Embryonic facial prominence (tissue), 1 donor: ENCODE measurements around the gene ADGRD2.

Source experiments
- DNase-seq: peaks from one replicate; pipeline ENCODE4 v3.0.0-alpha.2; 2016; ENCODE audit errors: extremely low spot score

Gene ADGRD2

DNA sequence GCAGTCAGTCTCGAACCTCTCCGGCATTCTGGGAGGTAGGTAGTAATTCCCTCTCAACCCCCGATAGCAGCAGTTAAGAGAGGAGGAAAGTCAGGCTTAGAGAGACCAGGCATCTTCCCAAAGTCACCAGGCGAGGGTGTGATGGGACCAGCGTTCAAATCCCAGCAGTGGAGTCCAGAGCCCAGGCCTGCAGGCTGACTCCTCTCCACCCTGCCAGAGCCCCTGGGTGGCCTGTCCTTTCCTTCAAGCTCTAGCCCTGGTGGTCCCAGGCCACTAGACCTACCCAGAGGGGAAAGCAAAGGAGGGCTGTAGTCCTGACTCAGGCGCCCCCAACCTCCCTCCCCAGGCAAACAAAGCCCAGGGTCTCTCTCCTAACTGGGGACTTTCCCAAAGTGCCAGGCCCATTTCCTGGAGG is 61.2 kb downstream of the ADGRD2 start:
- DNase-seq, result no peak

DNA sequence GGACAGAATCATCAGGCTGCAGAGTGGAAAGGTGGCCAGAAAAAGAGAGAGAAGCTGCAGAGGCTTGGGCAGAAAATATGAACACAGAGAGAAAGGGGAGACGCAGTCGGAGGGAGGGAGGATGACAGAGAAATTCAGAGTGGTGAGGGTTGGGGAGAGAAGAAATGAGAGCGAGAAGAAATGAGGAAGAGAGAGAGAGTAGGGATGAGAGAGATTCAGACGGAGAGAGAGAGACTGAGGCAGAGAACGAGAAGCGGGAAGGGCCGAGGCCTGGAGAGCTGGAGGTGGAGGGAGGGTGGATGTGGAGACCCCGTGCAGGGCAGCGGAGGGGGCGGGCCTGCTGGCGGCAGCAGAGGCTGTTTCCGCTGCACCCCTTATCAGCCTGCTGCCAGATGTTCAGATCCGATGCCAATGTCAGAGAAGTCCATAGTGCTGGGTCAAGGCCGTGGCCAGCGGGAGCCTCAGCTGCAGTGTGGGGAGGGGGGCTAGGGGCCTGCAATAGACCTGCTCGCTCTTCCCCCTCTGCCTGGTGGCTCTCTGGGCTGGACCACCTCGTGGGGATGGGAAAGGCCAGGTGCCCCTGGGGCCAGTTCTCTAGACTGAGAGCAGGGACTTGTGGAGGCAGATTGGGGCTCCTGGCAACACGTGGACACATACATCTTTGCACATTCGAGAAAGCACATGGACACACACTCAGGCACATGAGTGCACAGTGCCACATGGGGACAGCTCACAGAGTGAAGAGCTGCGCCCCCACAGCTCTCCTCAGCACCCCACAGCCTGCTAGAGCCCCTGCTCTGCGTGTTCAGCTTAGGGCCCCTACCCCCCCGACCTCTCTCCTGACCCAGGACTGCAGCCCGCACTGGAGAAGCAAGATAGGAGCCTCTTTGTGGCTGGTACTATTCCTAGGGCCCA is 61.9 kb downstream of the ADGRD2 start:
- DNase-seq, result no peak

DNA sequence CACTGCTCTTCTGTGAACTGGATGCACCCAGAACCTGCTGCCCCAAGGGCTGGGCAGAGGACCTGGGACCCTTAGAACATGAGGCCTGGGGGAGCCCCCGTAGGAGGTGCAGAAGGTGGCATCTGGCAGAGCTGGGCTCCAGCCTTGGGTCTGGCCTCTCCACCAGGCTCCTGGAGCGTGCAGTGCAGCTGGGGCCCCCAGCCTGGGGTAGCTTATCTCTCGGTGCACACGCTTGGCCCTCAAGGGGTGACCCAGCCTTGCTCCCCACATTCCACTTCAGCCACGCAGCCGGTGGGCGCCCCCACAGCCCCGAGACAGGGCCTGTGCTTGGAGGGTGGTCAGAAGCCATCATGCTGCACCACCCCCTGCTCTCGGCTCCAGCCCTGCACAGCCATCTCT is 62.6 kb downstream of the ADGRD2 start:
- no peak for DNase-seq

DNA sequence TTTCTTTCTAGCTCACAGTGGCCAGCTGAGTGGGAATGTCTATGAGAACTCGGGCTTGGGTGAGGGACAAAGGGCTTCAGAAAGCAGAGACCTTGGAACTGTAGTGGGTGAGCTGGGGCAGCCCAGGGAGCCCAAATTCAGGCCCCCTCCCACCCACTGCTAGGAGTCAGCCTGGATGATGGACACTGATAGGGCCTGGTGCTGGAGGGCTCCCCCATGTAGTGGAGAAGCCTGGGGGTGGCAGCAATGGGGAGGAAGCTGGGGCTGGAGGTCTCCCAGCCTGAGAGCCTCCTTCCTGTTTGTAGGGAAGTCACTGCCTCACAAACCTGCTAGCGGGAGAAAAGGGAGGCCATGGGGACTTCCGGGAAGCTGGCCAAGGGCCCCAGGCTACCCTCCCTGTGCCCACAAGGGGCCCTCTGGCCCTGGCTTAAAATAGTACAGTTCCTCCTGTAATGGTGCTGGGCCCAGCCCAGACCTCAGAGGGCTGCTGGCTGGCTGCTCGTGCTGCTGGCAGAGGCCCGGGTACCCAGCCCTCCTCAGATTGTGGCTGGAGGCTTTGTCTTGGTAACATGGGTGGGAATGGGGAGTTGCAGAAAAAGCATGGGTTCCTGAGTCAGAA is 63.2 kb downstream of the ADGRD2 start:
- DNase-seq, result no peak

DNA sequence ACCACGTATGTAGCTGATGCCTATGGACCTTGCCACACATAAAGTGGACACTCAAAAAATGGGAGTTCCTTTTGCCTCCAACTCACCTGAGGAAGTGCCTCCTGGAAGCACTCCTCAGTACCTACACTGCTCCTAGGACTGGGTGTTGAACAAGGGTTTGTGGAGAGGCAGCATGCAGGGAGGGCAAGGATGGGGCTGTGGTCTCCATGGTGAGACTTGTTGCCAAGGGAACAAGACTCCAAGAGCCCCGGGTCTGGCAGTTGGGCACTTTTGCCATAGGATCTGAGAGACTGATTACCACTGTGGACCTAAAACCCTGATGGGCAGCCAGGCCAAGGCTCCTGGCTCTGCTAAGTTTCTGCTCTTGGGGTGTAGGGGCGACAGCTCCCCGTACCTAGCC is 63.9 kb downstream of the ADGRD2 start:
- DNase-seq, result no peak

DNA sequence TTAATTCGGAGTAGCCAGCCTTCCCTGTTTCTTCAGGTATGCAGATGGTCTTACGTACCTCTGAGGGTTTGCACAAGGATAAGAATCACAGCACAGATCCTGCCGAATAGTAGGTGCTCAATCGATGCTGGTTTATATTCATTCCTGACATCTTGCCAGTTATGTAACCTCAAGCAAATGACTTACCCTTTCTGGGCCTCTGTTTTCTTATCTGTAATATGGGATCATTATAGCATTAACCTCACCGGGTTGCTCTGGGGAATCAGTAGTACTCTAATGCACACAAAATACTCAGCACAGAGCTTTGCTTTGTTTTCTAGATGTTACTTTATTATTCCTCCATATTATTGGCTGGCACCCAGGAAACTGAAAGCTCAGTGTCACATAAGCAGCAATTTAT is 64.6 kb downstream of the ADGRD2 start:
- DNase-seq, result no peak

DNA sequence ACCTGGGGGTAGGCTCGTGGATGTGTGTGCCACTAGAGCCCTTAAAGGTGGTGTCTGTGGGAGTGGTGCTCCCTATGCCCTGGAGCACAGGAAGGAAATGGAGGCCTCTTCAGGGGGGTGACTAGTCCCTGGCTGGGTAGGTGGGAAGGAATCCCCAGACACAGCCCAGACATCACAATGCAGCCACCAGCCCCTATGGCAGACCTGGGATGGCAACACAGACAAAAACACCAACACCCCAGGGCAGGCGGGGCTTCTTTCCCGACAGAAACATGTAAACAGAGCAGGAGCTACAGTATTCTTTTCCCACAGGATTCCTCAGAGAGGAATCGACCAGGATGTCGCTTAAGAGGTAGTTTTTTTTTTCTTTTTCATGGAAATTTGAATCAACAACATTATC is 67.3 kb downstream of the ADGRD2 start:
- DNase-seq, result no peak

DNA sequence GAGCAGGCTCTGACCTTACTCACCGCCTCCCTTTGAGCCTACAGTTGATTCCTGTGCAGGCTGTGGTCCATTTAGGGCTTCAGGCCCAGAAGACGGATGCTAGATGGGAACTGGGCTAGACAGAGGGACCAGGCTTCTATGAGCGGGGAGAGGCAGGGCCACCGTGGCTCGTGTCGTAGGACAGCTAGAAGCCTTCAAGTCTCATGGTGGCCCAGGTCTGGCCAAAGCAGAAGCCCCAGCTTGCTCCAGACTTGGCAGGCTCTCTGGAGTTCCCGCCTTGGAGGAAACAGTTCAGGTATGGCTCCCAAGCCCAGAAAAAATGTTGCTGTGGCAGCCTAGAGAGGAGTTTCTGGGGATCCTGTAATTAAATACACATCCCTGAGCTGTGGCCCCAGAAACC is 67.9 kb downstream of the ADGRD2 start:
- DNase-seq, result no peak

DNA sequence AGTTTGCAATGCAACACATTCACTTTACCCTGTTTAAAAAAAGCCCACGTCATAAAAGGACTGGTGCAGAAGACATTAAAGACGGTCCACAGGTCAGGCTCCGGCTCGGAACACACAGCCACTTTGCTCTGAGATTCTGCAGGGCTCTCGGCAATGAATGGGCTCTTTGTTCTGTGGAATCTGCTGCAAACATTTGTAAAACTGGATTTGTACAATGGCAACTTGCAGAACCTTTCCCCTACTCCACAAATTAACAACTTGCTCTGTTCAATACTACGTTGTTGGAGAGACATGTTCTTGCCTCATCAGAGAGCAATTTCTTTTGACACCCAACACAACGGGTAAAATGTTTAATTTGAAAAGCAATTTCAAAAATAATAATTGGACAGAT is 70.0 kb downstream of the ADGRD2 start:
- DNase-seq, result no peak

DNA sequence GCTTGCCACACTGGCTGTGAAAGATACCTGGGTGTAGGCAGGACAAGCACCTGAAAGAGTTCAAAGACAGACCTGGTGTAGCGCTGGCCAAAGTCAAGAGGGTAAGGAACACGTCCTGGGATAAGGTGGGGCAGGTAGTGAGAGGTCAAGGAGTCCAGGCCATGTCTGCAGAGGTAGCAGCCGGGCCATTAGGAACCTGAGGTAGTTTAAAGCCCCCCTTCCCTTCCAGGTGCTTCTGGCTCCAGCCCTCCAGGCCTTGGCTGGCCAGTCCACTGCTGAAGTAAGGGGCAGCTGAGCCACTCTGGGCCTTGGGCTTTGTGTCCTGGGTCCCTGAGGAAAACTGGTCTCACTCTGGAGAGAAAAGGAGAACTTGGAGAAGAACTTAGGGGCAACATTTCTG is 70.9 kb downstream of the ADGRD2 start:
- DNase-seq, result no peak

DNA sequence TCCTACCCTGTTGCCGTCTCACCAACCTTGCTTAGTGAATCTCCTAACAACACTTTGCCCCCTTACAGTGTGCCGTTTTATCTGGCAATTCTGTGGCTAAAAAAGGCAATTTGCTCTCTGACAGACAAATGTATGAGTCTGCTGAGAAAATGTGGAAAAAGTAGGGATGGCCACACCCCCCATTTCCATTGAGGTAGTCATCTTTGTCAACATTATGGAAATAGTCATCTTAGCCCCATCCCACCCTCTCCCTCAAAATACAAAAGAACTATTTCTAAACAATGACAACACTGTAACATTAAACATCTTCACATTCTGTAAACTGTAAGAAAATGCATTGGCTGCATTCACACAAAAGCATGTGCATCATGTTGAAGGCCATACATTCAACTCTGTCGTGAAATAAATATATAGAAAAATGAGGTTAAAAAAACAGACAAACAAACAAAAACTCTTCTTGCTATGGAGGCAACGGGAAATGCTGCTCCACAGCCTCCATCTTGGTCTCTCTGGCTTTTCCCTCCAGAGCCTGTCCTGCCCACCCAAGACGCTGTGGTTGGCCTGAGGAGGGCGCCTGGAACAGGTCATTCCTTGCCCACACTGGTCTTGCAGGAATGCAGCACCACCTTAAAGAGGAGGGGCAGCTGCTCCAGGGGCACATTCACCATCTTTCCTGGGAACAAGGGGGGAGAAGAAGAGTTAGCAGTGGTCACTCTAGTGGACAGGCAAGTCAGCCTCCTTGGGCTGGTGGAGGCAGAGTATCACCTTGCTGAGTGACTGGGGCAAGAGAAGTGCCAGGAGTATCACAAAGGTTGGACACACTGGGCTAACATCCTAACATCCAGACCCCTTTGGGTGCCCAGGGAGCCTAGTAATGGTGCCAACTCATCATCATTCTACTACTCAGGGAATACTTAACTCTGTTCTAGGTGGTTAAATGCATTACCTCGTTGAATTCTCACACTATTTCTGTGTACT is 72.2 kb downstream of the ADGRD2 start:
- DNase-seq, result no peak

DNA sequence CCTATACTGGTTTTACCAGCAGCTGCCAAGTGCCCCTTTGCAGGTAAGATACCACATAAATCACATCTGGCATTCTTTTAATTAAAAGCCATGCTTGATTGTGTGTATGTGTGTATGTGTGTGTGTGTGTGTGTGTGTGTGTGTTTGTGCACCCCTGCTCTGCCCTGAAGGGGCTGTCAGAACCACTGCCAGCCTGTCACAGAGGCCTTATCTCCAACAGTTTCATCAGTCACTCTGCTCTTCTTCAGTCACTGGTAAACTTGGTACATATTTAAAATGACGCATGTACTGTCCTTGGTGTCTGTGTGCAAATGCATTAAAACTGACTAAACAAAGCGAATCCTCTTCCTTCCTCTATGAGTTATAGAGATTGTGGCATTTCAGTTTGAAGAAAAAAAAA is 75.9 kb downstream of the ADGRD2 start:
- DNase-seq, result no peak

DNA sequence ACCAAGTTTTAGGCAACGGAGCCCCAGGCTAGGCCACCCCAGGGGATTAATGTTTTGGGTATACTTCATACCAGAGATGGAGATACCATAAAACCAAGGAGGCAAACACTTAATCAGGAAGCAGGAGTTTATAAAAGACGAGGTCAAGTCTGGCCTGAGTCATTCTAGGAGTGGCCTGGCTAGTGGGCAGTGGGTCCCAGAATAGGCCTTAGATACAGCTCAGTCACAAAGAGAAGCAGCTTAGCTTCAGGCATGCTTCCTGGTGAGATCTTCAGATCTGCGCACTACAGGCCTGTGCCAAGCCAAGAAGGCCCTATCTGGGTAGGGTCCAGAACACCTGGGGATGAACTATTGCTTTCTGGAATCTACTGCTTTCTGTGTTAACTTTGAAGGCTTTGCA is 77.5 kb downstream of the ADGRD2 start:
- no peak for DNase-seq
